Smooth muscle cell (in vitro differentiated cells): Measurements from ENCODE around the gene ARMH4. TPM values are rescaled to one million over a fixed set of nuclear protein-coding genes. Genes with fewer than 3 reads are reported as not detected.

Experiments
- DNase-seq: peaks from one replicate; lab custom pipeline; 2025; ENCODE audit not compliant: unreplicated experiment; lab: John Stamatoyannopoulos, UW
- H2AFZ ChIP-seq: fragments of 200-600 bp; sonication (generic); 2 replicates; pipeline ENCODE4 v1.6.0; 2016; ENCODE audit warnings: antibody characterized with exemption, low read depth, mild to moderate bottlenecking
- H3F3A ChIP-seq: fragments of 200-600 bp; sonication (generic); 2 replicates; pipeline ENCODE4 v1.6.0; 2017; ENCODE audit warnings: antibody characterized with exemption, low read depth
- H3K27ac ChIP-seq: fragments of 200-600 bp; sonication (generic); 2 replicates; pipeline ENCODE4 v1.5.1; 2016; ENCODE audit warnings: low read depth, mild to moderate bottlenecking
- H3K27me3 ChIP-seq: fragments of 200-600 bp; sonication (generic); 2 replicates; pipeline ENCODE4 v1.6.1; 2016; ENCODE audit warnings: low read depth, mild to moderate bottlenecking
- H3K36me3 ChIP-seq: fragments of 200-600 bp; sonication (generic); 2 replicates; pipeline ENCODE4 v1.5.1; 2016; ENCODE audit warnings: low read depth
- H3K4me1 ChIP-seq: fragments of 200-600 bp; sonication (generic); 2 replicates; pipeline ENCODE4 v1.5.1; 2016; ENCODE audit warnings: low read depth
- H3K4me2 ChIP-seq: fragments of 200-600 bp; sonication (generic); 2 replicates; pipeline ENCODE4 v1.6.0; 2016; ENCODE audit warnings: mild to moderate bottlenecking
- H3K4me3 ChIP-seq: fragments of 200-600 bp; sonication (generic); 2 replicates; pipeline ENCODE4 v1.5.1; 2016; ENCODE audit warnings: mild to moderate bottlenecking
- H3K79me2 ChIP-seq: fragments of 200-600 bp; sonication (generic); 2 replicates; pipeline ENCODE4 v1.6.0; 2016; ENCODE audit warnings: low read depth, mild to moderate bottlenecking
- H3K9ac ChIP-seq: fragments of 200-600 bp; sonication (generic); 2 replicates; pipeline ENCODE4 v1.6.0; 2016; ENCODE audit warnings: low read depth
- H3K9me3 ChIP-seq: fragments of 200-600 bp; sonication (generic); replicated peaks from 2 replicates; pipeline ENCODE4 v1.5.1; 2016; ENCODE audit warnings: low read depth
- H4K20me1 ChIP-seq: fragments of 200-600 bp; sonication (generic); 2 replicates; pipeline ENCODE4 v1.6.0; 2016; ENCODE audit warnings: low read depth
- CTCF ChIP-seq: fragments of 200-600 bp; sonication (generic); IDR thresholded peaks from 2 replicates; pipeline ENCODE4 v1.5.1; 2017; ENCODE audit warnings: borderline replicate concordance, mild to moderate bottlenecking, antibody characterized with exemption; ENCODE audit not compliant: insufficient read depth, poor library complexity, severe bottlenecking
- WGBS: methylation state at CpG from one replicate; pipeline ENCODE4 v1.1.7; 2016; ENCODE audit warnings: low lambda C conversion rate; 5-methylcytosine and 5-hydroxymethylcytosine counted together
- polyA plus RNA-seq: library from polyadenylated mRNA; unstranded; fragments of >200 nt; fragmentation: Nextera tagmentation; extraction: Ambion mirVana; gene quantifications from 2 replicates; pipeline ENCODE4 v1.2.1, GENCODE V29; 2016
- total RNA-seq: library from RNA; depleted of rRNA; stranded (reverse); fragments of >200 nt; gene quantifications from 2 replicates; pipeline ENCODE4 v1.2.3, GENCODE V29; 2014

The ARMH4 gene
- total and polyA plus RNA-seq, 2 experiments from 2014 or later = 12.9 to 14.7 TPM

DNA sequence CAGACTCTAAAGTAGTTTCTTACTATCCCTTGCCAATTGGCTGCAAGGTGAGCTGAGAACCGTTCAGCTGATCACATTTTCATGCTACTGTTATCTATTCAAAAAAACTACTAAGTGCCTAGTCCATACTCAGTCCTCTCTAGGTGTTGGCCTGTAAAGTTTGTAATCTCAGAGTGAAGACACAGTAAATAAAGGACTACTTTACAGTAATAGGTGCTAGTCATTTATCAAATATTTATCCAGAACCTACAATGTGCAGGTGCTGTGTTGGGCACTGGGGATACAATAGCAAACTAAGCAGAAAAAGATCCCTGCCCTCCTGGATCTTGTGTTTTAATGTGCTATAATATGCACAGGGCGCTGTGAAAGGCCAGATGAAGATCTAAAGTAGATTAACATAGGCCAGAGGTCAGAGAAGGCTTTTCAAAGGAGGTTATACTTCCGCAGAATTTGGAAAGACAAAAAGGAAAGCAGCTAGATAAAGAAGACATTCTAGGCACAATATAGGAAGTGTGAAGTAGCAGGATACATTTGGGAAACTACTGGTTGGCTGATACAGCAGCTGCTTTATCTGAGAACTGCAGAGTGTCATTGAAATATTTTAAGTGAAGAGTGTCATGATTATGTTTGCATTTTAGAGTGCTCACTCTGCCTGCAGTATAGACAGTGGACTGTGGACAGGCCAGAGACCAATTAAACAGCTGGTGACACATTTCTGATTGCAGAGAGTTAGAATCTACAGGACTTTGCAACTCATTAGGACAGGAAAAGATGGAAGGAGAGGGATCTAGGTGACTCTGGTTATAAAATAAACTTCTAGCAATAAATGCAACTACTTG, 40.0 kb upstream of the ARMH4 start:
- Histone ChIP-seq H3K27ac (no peak overlapping the region), H3K79me2 (no peaks in the 10 kb centered on the region), H4K20me1 (no peaks in the 10 kb centered on the region), H3K4me1 (no peaks in the 10 kb centered on the region), H2AFZ (no peak overlapping the region), H3K36me3 (no peaks in the 10 kb centered on the region), H3K27me3 (no peaks in the 10 kb centered on the region), H3K9ac (no peak overlapping the region), H3F3A (no peaks in the 10 kb centered on the region), H3K4me3 (no peak overlapping the region), H3K4me2 (no peak overlapping the region), H3K9me3 (no peaks in the 10 kb centered on the region)
- no peak for DNase-seq
- 77% methylated on average over 3 of the region's 3 CpGs for WGBS
- TF ChIP-seq CTCF = no peak

DNA sequence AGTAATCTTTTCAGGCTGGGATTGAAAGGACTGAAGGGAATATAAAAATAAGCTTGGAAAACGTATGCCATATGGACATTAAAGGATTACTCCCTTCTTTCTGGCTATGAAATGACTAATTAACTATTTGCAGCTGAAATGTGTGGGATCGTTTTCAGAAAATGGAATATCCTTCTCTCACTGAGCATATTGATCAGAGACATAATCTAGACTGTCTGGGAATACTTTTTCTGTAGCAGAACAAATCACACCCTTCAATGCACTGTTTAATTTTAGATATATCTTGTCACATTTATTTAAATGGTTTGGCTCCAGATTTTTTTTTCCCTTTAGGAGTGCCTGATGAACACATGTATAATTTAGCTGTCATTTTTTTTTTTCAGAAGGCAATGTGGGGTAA, 37.2 kb upstream of the ARMH4 start:
- Histone ChIP-seq H3K4me2 (no peak overlapping the region), H3K9me3 (no peaks in the 10 kb centered on the region), H3K79me2 (no peaks in the 10 kb centered on the region), H3K4me1 (no peaks in the 10 kb centered on the region), H3F3A (no peaks in the 10 kb centered on the region), H3K4me3 (no peak overlapping the region), H4K20me1 (no peaks in the 10 kb centered on the region), H3K27me3 (peaks cover 7% of the 10 kb centered on the region), H3K27ac (no peak overlapping the region), H3K36me3 (no peaks in the 10 kb centered on the region), H3K9ac (no peak overlapping the region), H2AFZ (no peak overlapping the region)
- no peak for TF ChIP-seq CTCF
- DNase-seq = no peak
- 68% methylated on average over 2 of the region's 2 CpGs for WGBS

DNA sequence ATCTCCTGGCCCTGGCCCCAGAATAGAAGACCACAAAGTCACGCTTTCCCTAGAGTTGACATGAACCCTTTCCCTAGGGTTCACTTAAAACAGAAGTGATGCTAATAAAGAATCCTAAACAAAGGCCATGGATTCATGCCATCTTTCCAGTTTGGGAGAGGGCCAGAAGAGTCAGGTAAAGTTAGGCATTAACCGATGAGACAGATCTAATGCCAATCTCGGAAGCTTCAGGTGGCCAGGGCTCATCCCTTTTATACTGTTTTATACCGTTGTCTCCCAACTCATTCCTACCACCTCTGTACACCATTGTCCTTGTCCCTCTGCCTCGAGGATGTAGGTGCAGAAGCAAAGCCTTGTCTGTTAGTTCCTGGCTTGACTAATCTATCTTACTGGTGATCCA, 25.1 kb upstream of the ARMH4 start:
- no peak for TF ChIP-seq CTCF
- Histone ChIP-seq H3K27me3 (no peaks in the 10 kb centered on the region), H3K9me3 (no peaks in the 10 kb centered on the region), H3K27ac (no peak overlapping the region), H3K4me3 (no peak overlapping the region), H3K9ac (no peak overlapping the region), H3K4me2 (no peak overlapping the region), H3K4me1 (no peaks in the 10 kb centered on the region), H3K36me3 (no peaks in the 10 kb centered on the region), H2AFZ (no peak overlapping the region), H4K20me1 (no peaks in the 10 kb centered on the region), H3F3A (no peaks in the 10 kb centered on the region), H3K79me2 (no peaks in the 10 kb centered on the region)
- DNase-seq = no peak
- WGBS = 90% methylated on average over 5 of the region's 5 CpGs

DNA sequence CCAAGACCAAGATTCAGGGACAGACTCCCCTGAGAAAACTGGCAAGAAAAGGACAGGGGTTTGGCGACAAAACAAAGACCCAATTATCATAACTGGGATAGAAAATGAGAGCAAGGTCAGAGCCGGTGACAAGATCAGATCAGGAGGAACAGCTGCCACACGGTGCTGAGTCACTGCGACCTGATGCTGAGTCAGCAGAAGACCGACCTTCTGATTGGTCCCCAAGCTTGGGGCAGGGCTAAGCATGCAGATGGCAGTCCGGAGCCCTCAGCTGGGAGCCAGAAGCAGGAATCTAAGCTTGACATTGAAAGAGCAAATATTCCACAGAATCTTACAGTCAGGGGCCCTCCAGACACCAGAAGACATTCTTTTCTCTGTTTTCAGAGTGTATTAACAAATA, 19.1 kb upstream of the ARMH4 start:
- peak overlapping the region; percentile 70 for H2AFZ ChIP-seq
- DNase-seq = peak; percentile 19

More for the DNA sequence above, 19.1 kb upstream of the ARMH4 start:
- peak overlapping the region; percentile 7 for H3K9ac ChIP-seq
- no peak overlapping the region for H3K4me3 ChIP-seq
- 2% methylated on average over 6 of the region's 6 CpGs for WGBS
- no peaks in the 10 kb centered on the region for H4K20me1 ChIP-seq
- no peak for TF ChIP-seq CTCF
- H3K4me2 ChIP-seq = peak overlapping the region; percentile 72
- no peaks in the 10 kb centered on the region for H3K36me3 ChIP-seq
- no peaks in the 10 kb centered on the region for H3K4me1 ChIP-seq
- peak overlapping the region; percentile 10 for H3K27ac ChIP-seq
- H3K9me3 ChIP-seq = no peaks in the 10 kb centered on the region
- H3K27me3 ChIP-seq = no peaks in the 10 kb centered on the region
- H3K79me2 ChIP-seq = no peaks in the 10 kb centered on the region
- no peaks in the 10 kb centered on the region for H3F3A ChIP-seq
